Left lung (tissue), 10 donors: Measurements from ENCODE around the gene POU6F2. TPM values are rescaled to one million over a fixed set of nuclear protein-coding genes. Genes with fewer than 3 reads are reported as not detected.
A peak's percentile ranks its signal among the peaks of the same experiment; 100 is the strongest.

Source experiments
- ATAC-seq: fragments of 200-7000 bp; cut with Tn5 transposase; one replicate; pipeline ENCODE4 v1.9.1; 2020; ENCODE audit warnings: moderate library complexity
- DNase-seq, 4 donors: peaks; one replicate each; pipeline ENCODE4 v3.0.0-alpha.2; 2013 to 2020
- H3K27ac ChIP-seq, 2 donors: fragments of 200-600 bp; sonication (generic) in 1 of 2; one replicate each; pipeline versions ENCODE4 v1.5.0 to v1.8.0; 2020 to 2021
- H3K27me3 ChIP-seq, 2 donors: fragments of 200-600 bp; sonication (generic) in 1 of 2; one replicate each; pipeline versions ENCODE4 v1.5.0 to v1.8.0; 2020 to 2021
- H3K36me3 ChIP-seq, 2 donors: fragments of 200-600 bp; sonication (generic) in 1 of 2; one replicate each; pipeline versions ENCODE4 v1.5.0 to v1.8.0; 2020 to 2021
- H3K4me1 ChIP-seq, 2 donors: fragments of 200-600 bp; one replicate each; pipeline ENCODE4 v1.8.0; 2021
- H3K4me3 ChIP-seq, 2 donors: fragments of 200-600 bp; sonication (generic) in 1 of 2; one replicate each; pipeline versions ENCODE4 v1.5.0 to v1.8.0; 2020 to 2021; ENCODE audit warnings: mild to moderate bottlenecking in 1 of 2
- H3K9me3 ChIP-seq, 2 donors: fragments of 200-600 bp; sonication (generic) in 1 of 2; one replicate each; pipeline versions ENCODE4 v1.5.0 to v1.8.0; 2020 to 2021
- CTCF ChIP-seq, 2 donors: fragments of 200-600 bp; sonication (generic) in 1 of 2; IDR thresholded peaks; one replicate each; pipeline versions ENCODE4 v1.5.0 to v1.8.0; 2021; ENCODE audit warnings: antibody characterized with exemption in 2 of 2
- intact Hi-C, 2 donors: fragments of 100-400 bp; cut with DNase I; formaldehyde crosslinking; loops; one replicate each; pipeline versions ENCODE4 v1.11.2 to v1.14.2; 2022
- polyA plus RNA-seq, 6 donors: library from polyadenylated mRNA; unstranded; fragments of 120-200 nt; gene quantifications; one replicate each; pipeline ENCODE4 v1.2.1, GENCODE V29; 2013; ENCODE audit not compliant: insufficient read length in 6 of 6
- total RNA-seq, 2 donors: library from RNA; stranded (reverse); fragmentation: NEBNext Ultra II Directional; extraction: Animal tissue kit (Norgen Biotek cat#: 25700); gene quantifications; one replicate each; pipeline ENCODE4 v1.2.1, GENCODE V29; 2021
- donor health status: DM: no; HTN: yes; CAD: no.
- donor health status: DM: no; HTN: no; CAD: no.

Gene POU6F2
- total and polyA plus RNA-seq, 8 donors: 0.08 to 0.32 (median 0.18) TPM; not detected in 3

GRCh38 chr7:39306016-39306570, 328.4 kb downstream of the POU6F2 start:
- Histone ChIP-seq H3K27ac (no peak overlapping the region), H3K36me3 (no peaks in the 10 kb centered on the region), H3K4me1 (no peaks in the 10 kb centered on the region), H3K4me3 (no peak overlapping the region), H3K27me3 (peaks cover 0 to 11% of the 10 kb centered on the region in 2 donors), H3K9me3 (no peaks in the 10 kb centered on the region)
- ATAC-seq (no peak), DNase-seq (no peak)
- no peak for TF ChIP-seq CTCF (IDR thresholded peaks at IDR 0.05)
- intact Hi-C loops: no loop called here

DNA sequence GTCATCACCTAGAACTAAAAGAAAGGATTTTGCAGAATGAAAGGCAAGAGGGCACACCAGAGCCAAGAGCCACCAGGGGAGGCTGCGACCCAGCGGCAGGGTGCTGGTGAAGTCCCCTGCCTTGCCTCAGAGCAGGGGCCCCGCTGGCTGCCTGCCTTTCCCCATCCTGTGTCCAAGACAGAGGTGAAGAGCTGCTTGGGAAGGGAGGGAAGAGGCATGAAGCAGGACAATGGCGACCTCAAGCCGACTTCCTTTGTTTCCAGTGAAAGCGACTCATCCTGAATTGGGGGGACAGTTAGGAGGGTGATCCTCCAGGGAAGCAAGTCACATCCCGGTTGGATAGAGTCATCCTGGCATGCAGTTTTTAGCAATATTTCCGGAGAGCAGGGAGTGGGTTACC, 333.0 kb downstream of the POU6F2 start:
- Histone ChIP-seq H3K36me3 (no peaks in the 10 kb centered on the region), H3K9me3 (no peaks in the 10 kb centered on the region), H3K4me3 (no peak overlapping the region), H3K4me1 (no peaks in the 10 kb centered on the region), H3K27ac (no peak overlapping the region), H3K27me3 (peaks cover 0 to 11% of the 10 kb centered on the region in 2 donors)
- no peak for TF ChIP-seq CTCF (IDR thresholded peaks at IDR 0.05)
- intact Hi-C loops: no loop called here
- peak in 1 of 4 donors; percentile 67 for DNase-seq
- no peak for ATAC-seq

DNA sequence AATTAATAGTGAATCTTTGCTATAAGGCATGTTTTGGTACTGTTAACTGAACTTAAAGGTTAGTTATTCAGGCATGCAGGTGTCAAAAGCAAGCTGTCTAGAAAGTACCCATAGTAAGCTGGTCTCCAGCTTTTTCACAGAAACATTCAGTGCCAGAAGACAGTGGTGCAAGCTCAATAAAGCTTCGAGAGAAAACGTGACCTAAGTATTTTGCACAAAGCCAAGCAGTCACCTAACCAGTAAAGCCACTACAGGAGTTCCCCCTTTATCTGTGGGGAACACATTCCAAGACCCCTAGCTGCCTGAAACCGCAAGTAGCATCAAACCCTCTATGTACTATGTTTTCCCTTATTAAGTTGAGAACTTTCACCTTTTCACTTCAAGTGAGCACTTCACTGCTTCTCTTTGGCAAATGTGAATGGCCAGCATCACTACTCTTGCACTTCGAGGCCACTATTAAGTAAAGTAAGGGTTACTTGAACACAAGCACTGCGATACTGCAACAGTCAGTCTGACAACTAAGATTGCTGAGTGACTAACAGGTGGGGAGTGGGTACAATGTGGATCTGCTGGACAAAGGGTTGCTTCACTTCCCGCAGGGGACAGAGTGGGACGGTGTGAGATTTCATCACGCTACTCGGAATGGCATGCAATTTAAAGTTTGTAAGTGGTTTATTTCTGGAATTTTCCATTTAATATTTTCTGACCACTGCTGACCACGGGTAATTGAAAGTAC, 334.7 kb downstream of the POU6F2 start:
- Histone ChIP-seq H3K4me3 (no peak overlapping the region), H3K36me3 (no peaks in the 10 kb centered on the region), H3K27ac (no peak overlapping the region), H3K27me3 (peaks cover 0 to 11% of the 10 kb centered on the region in 2 donors), H3K9me3 (no peaks in the 10 kb centered on the region), H3K4me1 (no peaks in the 10 kb centered on the region)
- DNase-seq (no peak), ATAC-seq (peak; percentile 77)
- TF ChIP-seq CTCF (IDR thresholded peaks at IDR 0.05): no peak
- intact Hi-C loops: no loop called here

DNA sequence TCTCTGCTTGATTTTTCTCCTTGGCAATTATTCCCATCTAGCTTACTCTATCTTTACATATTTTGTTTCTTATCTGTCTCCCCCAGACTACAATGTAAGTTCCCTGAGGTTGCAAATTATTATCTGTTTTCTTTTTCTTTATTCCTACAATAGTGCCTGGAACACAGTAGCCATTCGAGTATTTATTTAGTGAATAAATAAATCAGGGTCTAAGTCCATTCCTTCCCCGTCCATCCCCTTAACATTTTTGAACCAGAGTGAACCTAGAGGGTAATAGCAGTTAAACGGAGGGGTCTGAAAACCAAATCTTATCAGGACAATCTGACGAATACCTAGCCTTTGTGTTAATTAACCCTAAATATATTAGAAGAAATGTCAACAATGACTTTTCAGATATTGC, 335.7 kb downstream of the POU6F2 start:
- ATAC-seq: no peak

More for the DNA sequence above, 335.7 kb downstream of the POU6F2 start:
- Histone ChIP-seq H3K27me3 (peaks cover 0 to 11% of the 10 kb centered on the region in 2 donors), H3K27ac (no peak overlapping the region), H3K4me1 (no peaks in the 10 kb centered on the region), H3K4me3 (no peak overlapping the region), H3K36me3 (no peaks in the 10 kb centered on the region), H3K9me3 (no peaks in the 10 kb centered on the region)
- intact Hi-C loops: no loop called here
- no peak for DNase-seq
- no peak for TF ChIP-seq CTCF (IDR thresholded peaks at IDR 0.05)
